Measurements from ENCODE around the gene NUMBL. TPM values are rescaled to one million over a fixed set of nuclear protein-coding genes. Genes with fewer than 3 reads are reported as not detected.

Gene NUMBL
- total and polyA plus RNA-seq, 2 of the 13 experiments (the other 11 are each of a cell fraction or from before 2014, with no cell fraction given) = 0.49 to 2.3 TPM

- POLR2A ChIA-PET = interaction anchor here (1.3 kb wide), 1 partner anchor 14 kb away, joined by 3 read pairs; no protein-coding TSS in a partner anchor
- CTCF ChIA-PET (ENCODE audit: low intra/inter-chr PET ratio, low total read pairs) = interaction anchor here (1.4 to 2.2 kb wide), 2 partner anchors 41 to 69 kb away, joined by 5 to 19 read pairs; no protein-coding TSS in a partner anchor
- DNase-seq (ENCODE audit: low spot score) (no peak), ATAC-seq (no peak), FAIRE-seq (no peak)
- H3K27me3 ChIP-seq (ENCODE audit: control insufficient read depth in 1 of 2, insufficient read depth in 2 of 2, low read length in 2 of 2) = no peaks in the 10 kb centered on the region
- H4K20me1 ChIP-seq (ENCODE audit: insufficient read depth, low read length) = no peaks in the 10 kb centered on the region
- peaks cover 7% of the 10 kb centered on the region; the same call in 1 of the 2 replicates for H3K4me1 ChIP-seq (ENCODE audit: insufficient read depth, low read length)
- H3K27ac ChIP-seq (ENCODE audit: extremely low read length, insufficient read depth, low read length) = no peak overlapping the region
- BruUV-seq (replicated peaks) = no TSS peak
- 93% methylated on average over 21 of the region's 24 CpGs for WGBS (ENCODE audit: low lambda C conversion rate)
- H3K9ac ChIP-seq (ENCODE audit: insufficient read depth, low read depth, low read length) = no peak overlapping the region
- no peaks in the 10 kb centered on the region for H3K79me2 ChIP-seq (ENCODE audit: insufficient read depth, low read length)
- no peak overlapping the region for H3K4me3 ChIP-seq (replicated peaks in 1 of 3; ENCODE audit: insufficient read depth in 1 of 3, low read depth in 2 of 3, low read length in 3 of 3)
- TF ChIP-seq ZNF644 (CRISPR knock-in tag; IDR thresholded peaks at IDR 0.05; ENCODE audit: low read depth) (no peak), ZNF432 (CRISPR knock-in tag; IDR thresholded peaks at IDR 0.05; ENCODE audit: borderline replicate concordance) (0 out of 2 replicates have a peak, but pooled peaks have one; percentile 46)
- H2AFZ ChIP-seq (ENCODE audit: low read length) = no peak overlapping the region
- in situ Hi-C loops (cut with HindIII; ENCODE audit: extremely low pct_ligation_motif_present, low pct_unique_long_range_greater_than_20kb) = loop anchor here (5.0 kb wide), 1 partner anchor 41 kb away; no protein-coding TSS in a partner anchor
- peaks cover 8 to 21% of the 10 kb centered on the region in 2 experiments; a peak in 4 of 5 replicates for H3K36me3 ChIP-seq (replicated peaks in 1 of 2; ENCODE audit: control insufficient read depth in 1 of 2, insufficient read depth in 2 of 2, low read length in 2 of 2)
- intact Hi-C loops (cut with micrococcal nuclease; ENCODE audit: unreplicated experiment) = no loop called here
- no peak overlapping the region for H3K4me2 ChIP-seq (ENCODE audit: low read depth, low read length)
- H3K9me3 ChIP-seq (ENCODE audit: low read length) = no peaks in the 10 kb centered on the region
These were observed 12.7 kb upstream of the NUMBL start for GRCh38 chr19:40703029-40703755.

GRCh38 chr19:40702337-40703012, 12.0 kb upstream of the NUMBL start:
- H3K4me1 ChIP-seq (ENCODE audit: insufficient read depth, low read length) = peaks cover 7% of the 10 kb centered on the region; the same call in 1 of the 2 replicates
- no peaks in the 10 kb centered on the region for H3K9me3 ChIP-seq (ENCODE audit: low read length)
- BruUV-seq (replicated peaks) = no TSS peak
- ATAC-seq = peak; percentile 98
- no peaks in the 10 kb centered on the region for H3K27me3 ChIP-seq (ENCODE audit: control insufficient read depth in 1 of 2, insufficient read depth in 2 of 2, low read length in 2 of 2)
- WGBS (ENCODE audit: low lambda C conversion rate) = 58% methylated on average over 16 of the region's 18 CpGs
- POLR2A ChIA-PET = interaction anchor here (0.7 to 1.1 kb wide), 2 partner anchors 40 to 48 kb away, joined by 3 to 4 read pairs; partner anchors contain the start of gene ACTMAP
- intact Hi-C loops (cut with micrococcal nuclease; ENCODE audit: unreplicated experiment) = loop anchor here (1.0 kb wide), 1 partner anchor 39 kb away; no protein-coding TSS in a partner anchor
- CTCF ChIA-PET (ENCODE audit: low intra/inter-chr PET ratio, low total read pairs) = interaction anchor here (1.4 to 2.2 kb wide), 2 partner anchors 40 to 68 kb away, joined by 5 to 19 read pairs; no protein-coding TSS in a partner anchor
- no peak overlapping the region for H3K4me3 ChIP-seq (replicated peaks in 1 of 3; ENCODE audit: insufficient read depth in 1 of 3, low read depth in 2 of 3, low read length in 3 of 3)
- H3K79me2 ChIP-seq (ENCODE audit: insufficient read depth, low read length) = no peaks in the 10 kb centered on the region
- no peak overlapping the region for H3K4me2 ChIP-seq (ENCODE audit: low read depth, low read length)
- DNase-seq (ENCODE audit: low spot score) = peak; percentile 50
- in situ Hi-C loops (cut with HindIII; ENCODE audit: extremely low pct_ligation_motif_present, low pct_unique_long_range_greater_than_20kb) = loop anchor here (5.0 kb wide), 1 partner anchor 40 kb away; no protein-coding TSS in a partner anchor
- no peak overlapping the region for H2AFZ ChIP-seq (ENCODE audit: low read length)
- FAIRE-seq = peak; percentile 34
- peaks cover 8 to 21% of the 10 kb centered on the region in 2 experiments; a peak in 4 of 5 replicates for H3K36me3 ChIP-seq (replicated peaks in 1 of 2; ENCODE audit: control insufficient read depth in 1 of 2, insufficient read depth in 2 of 2, low read length in 2 of 2)
- H3K9ac ChIP-seq (ENCODE audit: insufficient read depth, low read depth, low read length) = peak overlapping the region; percentile 38; the same call in 1 of the 2 replicates
- no peaks in the 10 kb centered on the region for H4K20me1 ChIP-seq (ENCODE audit: insufficient read depth, low read length)
- no peak overlapping the region for H3K27ac ChIP-seq (ENCODE audit: extremely low read length, insufficient read depth, low read length)
- 0 out of 2 replicates have a peak, but pooled peaks have one; percentile 21 for TF ChIP-seq ZSCAN25 (CRISPR knock-in tag; IDR thresholded peaks at IDR 0.05)
- TF ChIP-seq ZNF510 (CRISPR knock-in tag; IDR thresholded peaks at IDR 0.05; ENCODE audit: low read depth) = no peak
- TF ChIP-seq HINFP (CRISPR knock-in tag; IDR thresholded peaks at IDR 0.05; ENCODE audit: low read depth) = no peak
- TF ChIP-seq ZBTB33 (CRISPR knock-in tag; IDR thresholded peaks at IDR 0.05) = peak; percentile 56; the same call in 1 of the 2 replicates
- peak; percentile 80 for TF ChIP-seq CTCF (CRISPR knock-in tag; IDR thresholded peaks at IDR 0.05)
- 0 out of 2 replicates have a peak, but pooled peaks have one; percentile 18 for TF ChIP-seq ZNF331 (CRISPR knock-in tag; IDR thresholded peaks at IDR 0.05)
- no peak for TF ChIP-seq ZSCAN20 (CRISPR knock-in tag; IDR thresholded peaks at IDR 0.05; ENCODE audit: borderline replicate concordance)

Measured in HepG2 (cell line).